CD14-positive monocyte (primary cell): ENCODE results near the gene KCNJ11. TPM values are rescaled to one million over a fixed set of nuclear protein-coding genes. Genes with fewer than 3 reads are reported as not detected.

Experiments
- DNase-seq, 3 donors: peaks; one replicate each; pipeline ENCODE4 v3.0.0-alpha.2; 2011 to 2022
- H2AFZ ChIP-seq: 2 replicates; pipeline ENCODE4 v1.6.0; 2012; ENCODE audit warnings: mild to moderate bottlenecking, low read depth, low read length, inconsistent platforms; ENCODE audit not compliant: insufficient read depth, poor library complexity, severe bottlenecking
- H3K27ac ChIP-seq, 2 donors: 1 replicate in 1 of 2; 2 replicates in 1 of 2; pipeline ENCODE4 v1.5.1; 2012 to 2013; ENCODE audit warnings: low read length in 2 of 2, control low read depth in 1 of 2, inconsistent platforms in 1 of 2, low read depth in 1 of 2, mild to moderate bottlenecking in 1 of 2
- H3K27me3 ChIP-seq, 2 donors: one replicate each; pipeline versions ENCODE4 v1.6.0 to v1.6.1; 2011 to 2013; ENCODE audit warnings: low read length in 2 of 2; ENCODE audit not compliant: control insufficient read depth in 2 of 2, insufficient read depth in 2 of 2
- H3K36me3 ChIP-seq, 2 donors: replicated peaks in 1 of 2; 1 replicate in 1 of 2; 2 replicates in 1 of 2; pipeline versions ENCODE4 v1.5.1 to v1.6.1; 2012 to 2013; ENCODE audit warnings: low read length in 2 of 2, control low read depth in 1 of 2, inconsistent platforms in 1 of 2, mild to moderate bottlenecking in 1 of 2; ENCODE audit not compliant: insufficient read depth in 2 of 2, control insufficient read depth in 1 of 2
- H3K4me1 ChIP-seq, 2 donors: 1 replicate in 1 of 2; 2 replicates in 1 of 2; pipeline versions ENCODE4 v1.5.1 to v1.6.1; 2012 to 2013; ENCODE audit warnings: low read length in 2 of 2, control low read depth in 1 of 2, inconsistent platforms in 1 of 2, mild to moderate bottlenecking in 1 of 2, moderate library complexity in 1 of 2; ENCODE audit not compliant: insufficient read depth in 2 of 2, control insufficient read depth in 1 of 2
- H3K4me2 ChIP-seq: replicated peaks from 2 replicates; pipeline ENCODE3; 2012; ENCODE audit warnings: low read length, moderate library complexity, mild to moderate bottlenecking; ENCODE audit not compliant: poor library complexity, severe bottlenecking; ENCODE audit errors: extremely low read depth
- H3K4me3 ChIP-seq, 3 experiments: fragments of 200-600 bp in 1 of 3; sonication (generic) in 1 of 3; replicated peaks in 1 of 3; 1 replicate in 2 of 3; 2 replicates in 1 of 3; pipeline ENCODE4 v1.5.1; 2011 to 2013; ENCODE audit warnings: low read length in 3 of 3, mild to moderate bottlenecking in 3 of 3, control low read depth in 2 of 3, low read depth in 2 of 3, inconsistent platforms in 1 of 3, moderate library complexity in 1 of 3
- H3K79me2 ChIP-seq: 2 replicates; pipeline ENCODE4 v1.6.0; 2012; ENCODE audit warnings: mild to moderate bottlenecking, control low read depth, inconsistent platforms, low read length, moderate library complexity; ENCODE audit not compliant: insufficient read depth
- H3K9ac ChIP-seq: 2 replicates; pipeline ENCODE4 v1.6.0; 2017; ENCODE audit warnings: low read length, mild to moderate bottlenecking; ENCODE audit not compliant: insufficient read depth, poor library complexity, severe bottlenecking
- H3K9me3 ChIP-seq, 2 donors: replicated peaks in 1 of 2; 1 replicate in 1 of 2; 2 replicates in 1 of 2; pipeline versions ENCODE4 v1.5.1 to v1.6.1; 2012 to 2013; ENCODE audit warnings: low read length in 2 of 2, control low read depth in 1 of 2; ENCODE audit not compliant: control insufficient read depth in 1 of 2, insufficient read depth in 1 of 2
- H4K20me1 ChIP-seq: 2 replicates; pipeline ENCODE4 v1.6.0; 2012; ENCODE audit warnings: mild to moderate bottlenecking, low read length, control low read depth, moderate library complexity; ENCODE audit not compliant: insufficient read depth
- H3K27ac Mint-ChIP-seq, 7 donors: one replicate each; pipeline ENCODE4 v1.8.0; 2020; ENCODE audit warnings: mild to moderate bottlenecking in 7 of 7, mixed read lengths in 7 of 7, moderate library complexity in 6 of 7, inconsistent platforms in 2 of 7
- H3K27me3 Mint-ChIP-seq, 3 donors: one replicate each; pipeline ENCODE4 v1.8.0; 2021 to 2022; ENCODE audit warnings: low read depth in 3 of 3, mild to moderate bottlenecking in 3 of 3, mixed read lengths in 3 of 3, moderate library complexity in 3 of 3, inconsistent platforms in 1 of 3
- H3K36me3 Mint-ChIP-seq, 2 donors: one replicate each; pipeline ENCODE4 v1.8.0; 2020; ENCODE audit warnings: mixed read lengths in 2 of 2, inconsistent platforms in 1 of 2, mild to moderate bottlenecking in 1 of 2
- H3K4me1 Mint-ChIP-seq: one replicate; pipeline ENCODE4 v1.8.0; 2020; ENCODE audit warnings: mild to moderate bottlenecking, mixed read lengths
- H3K4me3 Mint-ChIP-seq, 2 donors: one replicate each; pipeline ENCODE4 v1.8.0; 2020; ENCODE audit warnings: mild to moderate bottlenecking in 2 of 2, mixed read lengths in 2 of 2, moderate library complexity in 1 of 2
- H3K9me3 Mint-ChIP-seq, 7 donors: one replicate each; pipeline ENCODE4 v1.8.0; 2020 to 2022; ENCODE audit warnings: mixed read lengths in 7 of 7, mild to moderate bottlenecking in 6 of 7, moderate library complexity in 6 of 7, inconsistent platforms in 2 of 7
- CTCF ChIP-seq: fragments of 200-600 bp; IDR thresholded peaks from one replicate; pipeline ENCODE4 v1.8.0; 2022; ENCODE audit warnings: antibody characterized with exemption, mild to moderate bottlenecking
- WGBS: methylation state at CpG from one replicate; pipeline ENCODE4 v1.1.5; 2013; ENCODE audit warnings: missing lambda C conversion rate; ENCODE audit not compliant: insufficient coverage; 5-methylcytosine and 5-hydroxymethylcytosine counted together
- intact Hi-C, 2 donors: fragments of 100-400 bp; cut with micrococcal nuclease; formaldehyde crosslinking; loops; one replicate each; pipeline versions ENCODE4 v1.15.0 to v1.15.1; 2023
- polyA plus RNA-seq, 3 donors: library from polyadenylated mRNA; depleted of rRNA in 1 of 3; unstranded in 2 of 3; stranded (reverse) in 1 of 3; fragments of 300-500 nt in 2 of 3; fragments of >200 nt in 1 of 3; fragmentation: Illumina TruSeq in 2 of 3; gene quantifications; 1 replicate in 2 of 3; 2 replicates in 1 of 3; pipeline ENCODE4 v1.2.3, GENCODE V29; 2012 to 2021

The KCNJ11 gene
- polyA plus RNA-seq, 3 donors: 0.09 TPM; not detected in 2

GRCh38 chr11:17408026-17408425 is 19.6 kb upstream of the KCNJ11 start:
- Histone ChIP-seq H3K36me3 (no peaks in the 10 kb centered on the region), H3K79me2 (no peaks in the 10 kb centered on the region), H3K27ac (no peak overlapping the region), H3K4me1 (no peaks in the 10 kb centered on the region), H3K27me3 (no peaks in the 10 kb centered on the region), H3K9ac (no peak overlapping the region), H3K9me3 (no peaks in the 10 kb centered on the region), H2AFZ (no peak overlapping the region), H3K4me2 (no peak overlapping the region), H4K20me1 (no peaks in the 10 kb centered on the region), H3K4me3 (no peak overlapping the region)
- no peak for DNase-seq
- H3K9me3 Mint-ChIP-seq: peaks cover 0 to 7% (median 2%) of the 10 kb centered on the region in 7 donors
- TF ChIP-seq CTCF: no peak
- intact Hi-C loops: no loop called here
- H3K27me3 Mint-ChIP-seq: peaks cover 1 to 11% (median 4%) of the 10 kb centered on the region in 3 donors
- no peak overlapping the region for H3K4me3 Mint-ChIP-seq
- H3K36me3 Mint-ChIP-seq: no peaks in the 10 kb centered on the region
- 94% methylated on average over 2 of the region's 2 CpGs for WGBS
- H3K4me1 Mint-ChIP-seq: peaks cover 3% of the 10 kb centered on the region
- no peak overlapping the region for H3K27ac Mint-ChIP-seq

- H3K9me3 Mint-ChIP-seq: peaks cover 0 to 7% (median 2%) of the 10 kb centered on the region in 7 donors
- H3K36me3 ChIP-seq: no peaks in the 10 kb centered on the region
- no peak overlapping the region for H3K4me3 Mint-ChIP-seq
- intact Hi-C loops: no loop called here
- no peak overlapping the region for H3K4me3 ChIP-seq
- no peaks in the 10 kb centered on the region for H4K20me1 ChIP-seq
- H3K27ac ChIP-seq: no peak overlapping the region
- H3K4me1 ChIP-seq: no peaks in the 10 kb centered on the region
- no CpG with 5 or more reads among the region's 2 CpGs for WGBS
- H3K36me3 Mint-ChIP-seq: no peaks in the 10 kb centered on the region
- no peak for DNase-seq
- no peak overlapping the region for H3K4me2 ChIP-seq
- H3K4me1 Mint-ChIP-seq: peaks cover 3% of the 10 kb centered on the region
- peaks cover 1 to 12% (median 4%) of the 10 kb centered on the region in 3 donors for H3K27me3 Mint-ChIP-seq
- H3K9me3 ChIP-seq: no peaks in the 10 kb centered on the region
- no peak for TF ChIP-seq CTCF
- no peaks in the 10 kb centered on the region for H3K79me2 ChIP-seq
- no peak overlapping the region for H3K27ac Mint-ChIP-seq
- H3K9ac ChIP-seq: no peak overlapping the region
- H2AFZ ChIP-seq: no peak overlapping the region
- H3K27me3 ChIP-seq: no peaks in the 10 kb centered on the region
These were observed 19.1 kb upstream of the KCNJ11 start for GRCh38 chr11:17407575-17407974.
